ENCODE data around the gene COL5A3. TPM values are rescaled to one million over a fixed set of nuclear protein-coding genes. Genes with fewer than 3 reads are reported as not detected.
A peak's percentile ranks its signal among the peaks of the same experiment; 100 is the strongest.

The COL5A3 gene
- total RNA-seq, 2 experiments from 2014 or later, result not detected

- Histone ChIP-seq H3K27ac (ENCODE audit: low read depth, low read length, poor library complexity, severe bottlenecking) (no peak overlapping the region), H3K9me3 (ENCODE audit: low read length) (no peaks in the 10 kb centered on the region), H3K36me3 (ENCODE audit: insufficient read depth, low read length) (no peaks in the 10 kb centered on the region), H3K9me2 (ENCODE audit: insufficient read depth, low read length) (no peaks in the 10 kb centered on the region), H3K4me3 (ENCODE audit: low read depth, low read length, poor library complexity, severe bottlenecking) (no peak overlapping the region), H3K4me1 (ENCODE audit: insufficient read depth, low read length, poor library complexity, severe bottlenecking) (no peaks in the 10 kb centered on the region), H2AFZ (ENCODE audit: low read length) (no peak overlapping the region), H4K20me1 (ENCODE audit: insufficient read depth, low read length) (no peaks in the 10 kb centered on the region), H3K79me2 (ENCODE audit: insufficient read depth, low read depth, low read length) (no peaks in the 10 kb centered on the region), H3K4me2 (ENCODE audit: low read length) (no peak overlapping the region)
- ChIA-PET POLR2A (no interaction called here), CTCF (ENCODE audit: unreplicated experiment) (no interaction called here)
- BruUV-seq (replicated peaks), result no TSS peak
- intact Hi-C loops (cut with micrococcal nuclease; ENCODE audit: unreplicated experiment), result no loop called here
- TF ChIP-seq, protein P1, sequence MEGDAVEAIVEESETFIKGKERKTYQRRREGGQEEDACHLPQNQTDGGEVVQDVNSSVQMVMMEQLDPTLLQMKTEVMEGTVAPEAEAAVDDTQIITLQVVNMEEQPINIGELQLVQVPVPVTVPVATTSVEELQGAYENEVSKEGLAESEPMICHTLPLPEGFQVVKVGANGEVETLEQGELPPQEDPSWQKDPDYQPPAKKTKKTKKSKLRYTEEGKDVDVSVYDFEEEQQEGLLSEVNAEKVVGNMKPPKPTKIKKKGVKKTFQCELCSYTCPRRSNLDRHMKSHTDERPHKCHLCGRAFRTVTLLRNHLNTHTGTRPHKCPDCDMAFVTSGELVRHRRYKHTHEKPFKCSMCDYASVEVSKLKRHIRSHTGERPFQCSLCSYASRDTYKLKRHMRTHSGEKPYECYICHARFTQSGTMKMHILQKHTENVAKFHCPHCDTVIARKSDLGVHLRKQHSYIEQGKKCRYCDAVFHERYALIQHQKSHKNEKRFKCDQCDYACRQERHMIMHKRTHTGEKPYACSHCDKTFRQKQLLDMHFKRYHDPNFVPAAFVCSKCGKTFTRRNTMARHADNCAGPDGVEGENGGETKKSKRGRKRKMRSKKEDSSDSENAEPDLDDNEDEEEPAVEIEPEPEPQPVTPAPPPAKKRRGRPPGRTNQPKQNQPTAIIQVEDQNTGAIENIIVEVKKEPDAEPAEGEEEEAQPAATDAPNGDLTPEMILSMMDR (conservative IDR thresholded peaks at IDR 0.05; ENCODE audit: low read length), result no peak
- TF ChIP-seq EZH2phosphoT487 (IDR thresholded peaks at IDR 0.05; ENCODE audit: borderline replicate concordance, low read depth, low read length), result no peak
- DNase-seq (ENCODE audit: low spot score), result no peak
Measured at GRCh38 chr19:10045371-10045770, 35.1 kb upstream of the COL5A3 start.

DNA sequence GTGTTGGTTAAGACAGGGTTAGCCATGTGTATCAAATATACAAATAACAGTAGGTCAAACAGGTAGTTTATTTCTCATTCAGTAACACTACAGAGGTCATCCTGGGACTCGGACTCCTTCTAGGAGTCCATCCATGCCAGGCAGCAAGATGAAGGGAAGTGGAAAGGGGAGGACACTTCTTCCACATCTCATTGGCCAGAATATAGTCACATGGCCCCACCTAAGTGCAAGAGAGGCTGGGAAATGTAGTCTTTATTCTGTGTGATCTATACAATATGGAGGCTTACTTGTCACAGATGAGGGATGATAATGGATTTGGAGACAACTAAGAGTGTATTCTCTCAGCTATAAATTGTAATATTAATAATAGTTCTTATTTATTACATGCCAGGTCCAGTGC lies 34.1 kb upstream of the COL5A3 start:
- TF ChIP-seq EZH2phosphoT487 (IDR thresholded peaks at IDR 0.05; ENCODE audit: borderline replicate concordance, low read depth, low read length), result no peak
- TF ChIP-seq, protein P1 (conservative IDR thresholded peaks at IDR 0.05; ENCODE audit: low read length), result no peak
- no peaks in the 10 kb centered on the region for H3K79me2 ChIP-seq (ENCODE audit: insufficient read depth, low read depth, low read length)
- CTCF ChIA-PET (ENCODE audit: unreplicated experiment), result no interaction called here
- BruUV-seq (replicated peaks), result no TSS peak
- POLR2A ChIA-PET, result no interaction called here
- no peak overlapping the region for H3K27ac ChIP-seq (ENCODE audit: low read depth, low read length, poor library complexity, severe bottlenecking)
- no peak overlapping the region for H3K4me2 ChIP-seq (ENCODE audit: low read length)
- no peak overlapping the region; the same call in 1 of the 2 replicates for H2AFZ ChIP-seq (ENCODE audit: low read length)
- H3K9me2 ChIP-seq (ENCODE audit: insufficient read depth, low read length), result no peaks in the 10 kb centered on the region
- H4K20me1 ChIP-seq (ENCODE audit: insufficient read depth, low read length), result no peaks in the 10 kb centered on the region
- peak; percentile 44 for DNase-seq (ENCODE audit: low spot score)
- no peaks in the 10 kb centered on the region for H3K36me3 ChIP-seq (ENCODE audit: insufficient read depth, low read length)
- H3K4me3 ChIP-seq (ENCODE audit: low read depth, low read length, poor library complexity, severe bottlenecking), result no peak overlapping the region
- no peaks in the 10 kb centered on the region for H3K4me1 ChIP-seq (ENCODE audit: insufficient read depth, low read length, poor library complexity, severe bottlenecking)
- no peaks in the 10 kb centered on the region for H3K9me3 ChIP-seq (ENCODE audit: low read length)
- intact Hi-C loops (cut with micrococcal nuclease; ENCODE audit: unreplicated experiment), result no loop called here

- H3K4me3 ChIP-seq (ENCODE audit: low read depth, low read length, poor library complexity, severe bottlenecking), result no peak overlapping the region
- no peaks in the 10 kb centered on the region for H3K79me2 ChIP-seq (ENCODE audit: insufficient read depth, low read depth, low read length)
- no peaks in the 10 kb centered on the region for H4K20me1 ChIP-seq (ENCODE audit: insufficient read depth, low read length)
- BruUV-seq (replicated peaks), result no TSS peak
- H3K9me2 ChIP-seq (ENCODE audit: insufficient read depth, low read length), result no peaks in the 10 kb centered on the region
- no peak overlapping the region for H3K4me2 ChIP-seq (ENCODE audit: low read length)
- no peak overlapping the region for H3K27ac ChIP-seq (ENCODE audit: low read depth, low read length, poor library complexity, severe bottlenecking)
- ChIA-PET POLR2A (no interaction called here), CTCF (ENCODE audit: unreplicated experiment) (no interaction called here)
- no peak for DNase-seq (ENCODE audit: low spot score)
- intact Hi-C loops (cut with micrococcal nuclease; ENCODE audit: unreplicated experiment), result no loop called here
- no peaks in the 10 kb centered on the region for H3K4me1 ChIP-seq (ENCODE audit: insufficient read depth, low read length, poor library complexity, severe bottlenecking)
- TF ChIP-seq EZH2phosphoT487 (IDR thresholded peaks at IDR 0.05; ENCODE audit: borderline replicate concordance, low read depth, low read length), result no peak
- TF ChIP-seq, protein P1 (conservative IDR thresholded peaks at IDR 0.05; ENCODE audit: low read length), result no peak
- no peaks in the 10 kb centered on the region for H3K36me3 ChIP-seq (ENCODE audit: insufficient read depth, low read length)
- H3K9me3 ChIP-seq (ENCODE audit: low read length), result no peaks in the 10 kb centered on the region
- H2AFZ ChIP-seq (ENCODE audit: low read length), result no peak overlapping the region
Measured at GRCh38 chr19:10043286-10043927, 33.1 kb upstream of the COL5A3 start.

All from OCI-LY7 (cell line).